ENCODE results near the gene MEI4.
"Not testable (repeated sequence)": the region's sequence is repeated elsewhere in the genome, so short reads cannot be mapped to it uniquely, and the experiment has no call there.

The MEI4 gene

DNA sequence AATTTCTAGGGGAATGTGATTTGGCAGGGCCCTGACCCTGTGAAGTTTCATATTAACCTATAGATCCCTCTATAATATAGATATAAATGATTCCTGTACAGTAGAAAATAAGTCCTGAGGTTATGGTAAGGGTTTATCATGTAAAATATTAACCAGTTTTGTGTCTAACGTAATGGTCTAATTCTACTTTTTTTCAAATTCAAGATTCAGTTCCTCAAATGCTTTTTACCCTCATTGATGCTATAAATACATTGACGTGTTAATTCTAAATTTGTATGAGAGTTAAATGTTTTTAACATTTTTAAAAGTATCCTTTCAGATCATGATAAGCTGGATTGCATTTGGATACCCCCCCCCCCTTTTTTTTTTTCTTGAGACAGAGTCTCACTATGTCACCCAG is 169.4 kb downstream of the MEI4 start:
- FAIRE-seq, result no peak

DNA sequence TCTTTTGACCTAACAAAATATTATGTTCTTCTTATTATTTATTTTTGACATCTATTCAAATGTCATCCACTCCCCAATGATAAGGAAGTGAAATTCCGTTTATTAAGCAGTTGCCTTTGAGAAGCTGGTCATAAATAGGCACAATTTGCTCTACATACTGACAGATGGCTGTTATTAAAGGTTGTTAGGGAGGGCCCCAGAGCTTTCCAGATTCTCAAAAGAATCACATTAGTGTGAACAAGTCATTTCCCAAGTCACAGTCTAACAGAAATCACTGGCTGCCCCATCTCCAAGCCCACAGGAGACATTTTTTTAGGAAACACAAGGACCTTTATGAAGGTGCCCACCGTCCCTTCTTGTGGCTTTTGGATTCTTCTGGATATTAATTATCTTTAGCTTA is 172.4 kb downstream of the MEI4 start:
- FAIRE-seq, result no peak

- no peak for FAIRE-seq
Observed at GRCh38 chr6:77829736-77830135, 176.9 kb downstream of the MEI4 start.

GRCh38 chr6:77833749-77834148 is 180.9 kb downstream of the MEI4 start:
- FAIRE-seq, result not testable (repeated sequence)

DNA sequence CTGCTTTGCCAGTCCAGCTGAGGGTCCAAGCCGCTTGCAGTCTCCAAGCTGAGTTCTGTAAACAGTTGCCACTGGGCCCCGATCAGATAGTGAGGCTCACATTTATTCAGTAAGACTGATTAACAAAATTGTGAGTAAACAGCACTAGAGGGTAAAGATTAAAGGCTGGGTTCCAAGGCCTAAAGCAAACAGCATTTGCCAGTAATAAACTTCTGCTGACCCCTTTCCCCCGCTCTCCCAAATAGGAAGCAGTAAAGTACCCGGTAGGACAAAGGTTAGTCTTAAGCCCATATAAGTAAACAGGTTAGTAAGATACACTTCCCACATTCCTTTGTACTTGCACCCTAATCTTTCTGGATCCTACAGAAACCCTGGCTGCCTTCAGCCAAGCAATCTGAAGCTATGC is 181.8 kb downstream of the MEI4 start:
- FAIRE-seq, result no peak

- FAIRE-seq, result no peak
Observed at GRCh38 chr6:77837034-77837784, 184.4 kb downstream of the MEI4 start.

GRCh38 chr6:77839292-77839691 is 186.5 kb downstream of the MEI4 start:
- no peak for FAIRE-seq

DNA sequence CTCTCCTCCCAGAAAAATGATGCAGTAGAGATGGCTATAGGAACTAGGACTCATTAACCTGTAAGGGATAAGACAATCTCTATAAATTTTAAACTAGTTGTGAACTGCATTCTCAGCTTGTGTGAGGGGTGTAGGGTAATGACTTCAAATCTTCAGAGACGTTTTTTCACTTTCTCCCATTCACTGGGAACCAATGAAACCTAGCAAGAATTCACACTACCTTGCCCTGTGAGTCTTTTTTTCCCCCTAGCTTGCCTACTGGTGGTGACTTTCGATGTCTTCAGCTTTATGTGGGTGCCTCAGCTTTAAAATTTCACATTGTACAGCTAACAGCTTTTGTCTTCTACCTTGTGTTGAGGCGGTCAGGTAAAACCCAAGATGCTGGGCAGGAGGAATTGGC is 192.0 kb downstream of the MEI4 start:
- no peak for FAIRE-seq

- no peak for FAIRE-seq
Observed at GRCh38 chr6:77853401-77853800, 200.6 kb downstream of the MEI4 start.

GRCh38 chr6:77856391-77856790 is 203.6 kb downstream of the MEI4 start:
- no peak for FAIRE-seq

GRCh38 chr6:77857421-77857820 is 204.6 kb downstream of the MEI4 start:
- FAIRE-seq, result no peak

- no peak for FAIRE-seq
Observed at GRCh38 chr6:77876300-77876699, 223.5 kb downstream of the MEI4 start.

DNA sequence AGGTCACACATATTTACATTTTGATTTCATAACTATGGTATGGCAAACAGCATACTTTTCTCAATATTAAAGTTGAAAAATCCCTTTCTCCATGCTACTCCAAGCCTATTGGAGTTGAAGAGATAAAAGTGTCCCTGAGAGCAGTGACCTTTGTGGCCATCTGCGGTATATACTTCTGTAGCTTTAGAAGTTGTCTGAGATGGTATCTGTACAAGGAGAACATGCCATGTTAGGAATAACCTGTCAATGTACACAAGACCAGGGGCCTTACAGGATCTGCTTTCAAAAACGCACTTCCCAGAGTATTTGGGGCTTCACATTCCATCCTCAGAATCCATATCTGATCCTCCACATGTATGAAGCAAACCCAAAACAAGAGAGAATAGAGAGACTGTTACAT is 226.7 kb downstream of the MEI4 start:
- FAIRE-seq, result no peak

- no peak for FAIRE-seq
Observed at GRCh38 chr6:77880501-77880900, 227.7 kb downstream of the MEI4 start.

GRCh38 chr6:77883851-77884250 is 231.0 kb downstream of the MEI4 start:
- no peak for FAIRE-seq

DNA sequence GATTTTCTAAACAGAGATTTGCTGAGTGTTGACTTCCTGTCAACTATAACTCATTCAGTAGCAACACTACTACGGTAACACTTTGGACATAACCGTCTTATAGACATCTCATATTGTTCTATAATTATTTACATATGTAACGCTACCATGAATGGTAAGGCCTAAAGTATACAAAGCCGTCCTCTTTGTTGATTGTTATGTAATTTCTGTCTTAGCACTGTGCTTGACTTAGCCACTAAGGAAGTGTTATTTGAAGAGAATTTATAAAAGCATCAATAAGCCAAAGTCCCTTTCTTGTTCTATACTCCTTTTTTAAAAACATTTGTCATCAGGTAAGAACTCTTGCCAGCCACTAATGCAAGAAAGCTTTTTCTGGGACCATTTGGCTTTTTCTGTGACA is 240.6 kb downstream of the MEI4 start:
- no peak for FAIRE-seq

- no peak for FAIRE-seq
Observed at GRCh38 chr6:77906070-77906469, 253.2 kb downstream of the MEI4 start.

DNA sequence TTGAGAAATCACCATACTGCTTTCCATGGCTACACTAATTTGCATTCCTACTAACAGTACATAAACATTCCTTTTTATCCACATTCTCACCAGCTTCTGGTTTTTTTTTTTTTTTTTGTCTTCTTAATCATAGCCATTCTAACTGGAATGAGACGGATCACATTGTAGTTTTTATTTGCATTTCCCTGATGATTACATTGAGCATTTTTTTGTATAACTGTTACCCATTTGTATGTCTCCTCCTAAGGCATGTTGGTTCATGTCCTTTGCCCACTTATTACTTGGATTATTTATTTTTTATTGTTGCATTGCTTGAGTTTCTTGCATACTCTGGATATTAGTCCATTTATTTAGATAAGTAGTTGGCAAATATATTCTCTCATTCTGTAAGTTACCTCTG is 258.0 kb downstream of the MEI4 start:
- FAIRE-seq, result no peak

GRCh38 chr6:77926198-77926751 is 273.4 kb downstream of the MEI4 start:
- FAIRE-seq, result no peak

DNA sequence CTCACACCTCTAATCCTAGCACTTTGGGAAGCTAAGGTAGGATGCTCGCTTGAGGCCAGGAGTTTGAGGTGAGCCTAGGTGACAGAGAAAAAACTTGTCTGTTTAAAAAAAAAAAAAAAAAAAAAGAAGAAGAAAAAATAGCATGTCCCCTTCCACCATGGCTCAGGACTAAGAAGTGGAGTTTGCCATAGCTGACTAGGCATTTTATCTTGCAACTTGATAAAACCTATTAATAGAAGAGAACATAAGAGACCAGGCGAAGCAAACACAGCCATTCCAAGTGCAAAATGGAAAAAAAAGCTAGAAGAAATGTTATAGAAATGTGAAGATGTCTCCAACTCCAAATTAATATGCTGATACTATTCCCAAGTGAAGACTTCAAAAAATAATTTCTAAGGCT is 277.5 kb downstream of the MEI4 start:
- no peak for FAIRE-seq

DNA sequence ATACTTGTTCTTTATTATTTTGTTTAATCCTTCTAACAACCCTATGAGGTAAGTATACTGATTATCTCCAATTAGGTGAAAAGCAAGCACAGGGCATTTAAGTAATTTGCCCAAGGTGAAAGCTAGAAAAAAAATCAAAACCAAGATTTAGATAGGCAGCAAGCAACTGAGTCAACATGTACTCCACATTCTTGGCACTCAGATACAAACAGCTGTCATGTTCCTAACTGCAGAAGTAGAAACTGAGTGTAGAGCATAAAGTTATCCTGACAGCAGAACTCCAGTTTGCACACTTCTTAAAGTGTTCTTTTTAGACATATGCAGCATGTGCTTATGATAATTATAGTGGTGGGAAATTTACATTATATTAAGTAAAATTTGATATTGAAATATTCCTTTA is 278.1 kb downstream of the MEI4 start:
- no peak for FAIRE-seq

DNA sequence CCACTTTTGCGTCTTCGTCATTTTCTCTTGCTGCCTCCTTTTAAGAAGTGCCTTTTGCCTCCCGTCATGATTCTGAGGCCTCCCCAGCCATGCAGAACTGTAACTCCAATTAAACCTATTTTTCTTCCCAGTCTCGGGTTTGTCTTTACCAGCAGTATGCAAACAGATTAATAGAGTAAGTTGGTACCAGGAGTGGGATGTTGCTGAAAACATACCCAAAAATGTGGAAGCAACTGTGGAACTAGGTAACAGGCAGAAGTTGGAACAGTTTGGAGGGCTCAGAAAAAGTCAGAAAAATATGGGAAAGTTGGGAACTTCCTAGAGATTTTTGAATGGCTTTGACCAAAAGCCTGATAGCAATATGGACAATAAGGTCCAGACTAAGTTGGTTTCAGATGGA is 309.2 kb downstream of the MEI4 start:
- no peak for FAIRE-seq

- peak; percentile 99 for FAIRE-seq
Observed at GRCh38 chr6:77965449-77965848, 312.6 kb downstream of the MEI4 start.

GRCh38 chr6:77972334-77972733 is 319.5 kb downstream of the MEI4 start:
- no peak for FAIRE-seq

Measured in G401.6 (cell line).